ENCODE results near the gene SURF2.

- TF ChIP-seq CTCF (IDR thresholded peaks at IDR 0.05; ENCODE audit: extremely low read depth in 1 of 2, insufficient read depth in 1 of 2, low read depth in 1 of 2, low read length in 2 of 2) (no peak), POLR2A (IDR thresholded peaks at IDR 0.05; ENCODE audit: low read depth, low read length) (no peak), EZH2 (IDR thresholded peaks at IDR 0.05; ENCODE audit: borderline replicate concordance, low read depth, low read length, severe bottlenecking) (no peak)
- TF ChIP-seq, protein P1, sequence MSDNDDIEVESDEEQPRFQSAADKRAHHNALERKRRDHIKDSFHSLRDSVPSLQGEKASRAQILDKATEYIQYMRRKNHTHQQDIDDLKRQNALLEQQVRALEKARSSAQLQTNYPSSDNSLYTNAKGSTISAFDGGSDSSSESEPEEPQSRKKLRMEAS (IDR thresholded peaks at IDR 0.05; ENCODE audit: insufficient read depth, insufficient read length): no peak
These were observed 14.9 kb downstream of the SURF2 start for GRCh38 chr9:133371261-133371711.
